ENCODE results near the gene HSPA14.
"Not testable (repeated sequence)": the region's sequence is repeated elsewhere in the genome, so short reads cannot be mapped to it uniquely, and the experiment has no call there.

The HSPA14 gene

DNA sequence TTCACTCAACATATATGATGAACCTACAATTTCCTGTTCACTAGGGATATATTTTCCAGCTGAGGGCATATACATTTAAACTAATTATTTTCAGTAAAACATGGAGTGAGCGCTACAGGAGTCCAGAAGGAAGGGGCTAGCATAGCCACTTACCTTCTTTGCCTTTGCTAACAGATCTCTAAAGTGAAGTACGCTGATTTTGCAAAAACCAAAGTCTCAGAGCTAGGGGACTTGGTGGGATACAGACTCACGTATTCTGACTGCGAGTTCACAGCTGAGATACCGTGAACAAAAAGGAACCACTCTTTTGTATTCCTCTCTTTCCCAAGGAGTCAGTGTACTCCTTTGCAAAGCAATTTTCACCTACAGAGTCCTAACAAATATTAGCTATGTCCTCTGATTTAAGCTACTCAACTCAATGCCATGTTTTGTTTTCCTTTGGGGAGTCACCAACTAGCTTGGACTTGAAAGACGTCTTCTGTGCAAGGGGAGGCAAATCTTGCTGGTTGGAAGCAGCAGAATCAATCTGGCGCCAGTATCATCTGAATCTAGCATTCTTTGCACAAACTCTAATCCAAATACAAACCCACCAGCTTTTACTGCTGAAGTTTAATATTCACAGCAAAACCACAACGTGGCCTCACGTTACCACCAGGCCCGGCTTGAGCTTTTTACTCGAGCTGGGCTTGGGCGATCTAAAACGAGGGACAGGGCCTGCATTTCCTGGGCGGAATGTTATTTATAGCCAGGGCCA is 926 bp upstream of the HSPA14 start:
- in situ Hi-C loops (cut with MboI; ENCODE audit: low sequenced_read_pairs): no loop called here

DNA sequence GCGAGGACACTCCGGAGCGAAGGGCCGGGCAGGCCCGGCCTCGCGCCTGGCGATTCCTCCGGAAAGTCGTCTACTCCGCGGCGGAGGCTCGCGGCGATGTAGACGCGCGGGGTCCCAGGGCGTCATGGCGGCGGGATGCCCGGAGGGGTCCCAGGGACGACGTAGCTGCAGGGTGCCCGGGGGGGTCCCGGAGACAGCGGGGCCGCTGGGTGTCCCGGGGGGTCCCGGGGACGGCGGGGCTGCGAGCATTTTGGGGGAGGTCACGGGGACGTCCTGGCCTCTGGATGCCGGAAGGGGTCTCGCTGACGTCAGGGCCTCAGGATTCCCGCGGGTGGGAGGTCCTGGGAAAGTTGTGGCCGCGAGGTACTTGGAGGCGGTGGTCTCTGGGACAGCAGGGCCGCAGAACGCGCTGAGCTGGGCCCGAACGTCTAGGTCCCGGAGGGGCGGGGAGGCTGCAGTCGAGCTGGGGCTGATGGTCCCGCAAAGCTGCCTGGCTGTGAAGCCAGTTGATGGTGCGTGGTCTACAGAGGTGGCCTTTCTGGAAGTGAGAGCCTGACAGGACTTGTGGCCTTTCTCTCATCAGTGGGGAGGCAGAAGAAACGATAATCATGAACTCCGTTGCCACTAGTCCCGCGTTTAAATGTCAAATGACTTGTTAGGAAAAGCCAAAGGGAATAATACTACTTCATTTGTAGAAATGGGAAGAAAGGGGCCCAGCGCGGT is 637 bp downstream of the HSPA14 start:
- in situ Hi-C loops (cut with MboI; ENCODE audit: low sequenced_read_pairs): no loop called here

DNA sequence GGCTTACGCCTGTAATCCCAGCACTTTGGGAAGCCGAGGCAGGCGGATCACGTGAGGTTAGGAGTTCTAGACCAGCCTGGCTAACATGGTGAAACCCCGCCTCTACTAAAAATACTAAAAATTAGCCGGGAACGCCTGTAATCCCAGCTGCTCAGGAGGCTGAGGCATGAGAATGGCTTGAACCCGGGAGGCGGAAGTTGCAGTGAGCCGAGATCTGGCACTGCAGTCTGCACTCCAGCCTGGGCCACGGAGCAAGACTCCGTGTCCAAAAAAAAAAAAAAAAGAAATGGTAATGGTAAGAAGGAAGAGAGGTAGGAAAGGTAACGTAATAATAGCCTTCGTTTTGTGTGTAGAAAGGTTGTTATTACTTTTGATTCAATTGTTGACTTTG is 1.2 kb downstream of the HSPA14 start:
- in situ Hi-C loops (cut with MboI; ENCODE audit: low sequenced_read_pairs): no loop called here

DNA sequence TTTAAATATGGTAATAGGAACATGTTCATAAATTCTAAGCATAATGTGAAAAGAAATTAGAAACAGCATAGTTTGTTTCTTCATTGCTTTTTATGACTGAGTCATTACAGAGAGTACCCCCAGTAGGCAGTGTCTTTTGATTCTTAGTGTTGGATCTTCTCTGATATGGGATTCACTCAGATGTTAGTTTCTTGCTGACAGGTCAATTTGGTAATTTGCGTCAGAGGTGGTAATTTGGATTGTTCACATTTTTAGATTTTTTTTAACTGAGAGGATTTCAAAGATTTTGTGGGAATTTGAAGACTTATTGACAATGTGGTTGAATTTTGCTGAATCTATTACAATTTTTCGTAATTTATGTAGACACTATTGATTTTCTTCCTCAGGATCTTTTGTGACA is 2.1 kb downstream of the HSPA14 start:
- in situ Hi-C loops (cut with MboI; ENCODE audit: low sequenced_read_pairs): no loop called here

DNA sequence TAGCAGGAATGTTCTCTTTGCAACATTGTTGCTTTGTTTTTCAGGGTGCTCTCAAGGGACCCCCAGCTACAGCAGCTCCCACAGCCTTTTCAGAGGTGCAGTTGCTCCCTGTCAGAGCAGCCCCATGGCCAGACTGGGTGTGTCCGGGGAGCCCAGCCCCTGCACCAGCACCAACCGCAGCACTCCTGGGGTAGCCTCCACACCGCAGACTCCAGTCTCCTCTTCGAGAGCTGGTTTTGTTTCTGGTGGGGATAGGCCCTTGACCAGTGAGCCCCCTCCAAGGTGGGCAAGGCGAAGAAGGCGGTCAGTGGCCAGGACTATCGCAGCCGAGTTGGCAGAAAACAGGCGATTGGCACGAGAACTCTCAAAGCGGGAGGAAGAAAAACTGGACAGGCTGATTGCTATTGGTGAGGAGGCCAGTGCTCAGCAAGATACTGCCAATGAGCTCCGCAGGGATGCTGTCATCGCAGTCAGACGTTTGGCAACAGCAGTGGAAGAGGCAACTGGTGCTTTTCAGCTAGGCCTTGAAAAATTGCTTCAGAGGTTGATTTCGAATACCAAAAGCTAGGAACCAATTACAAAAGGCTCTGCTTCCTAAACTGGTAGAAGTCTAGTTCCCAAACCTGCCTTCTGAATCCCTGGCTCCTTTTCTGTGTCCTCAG is 5.4 kb downstream of the HSPA14 start:
- in situ Hi-C loops (cut with MboI; ENCODE audit: low sequenced_read_pairs): no loop called here

DNA sequence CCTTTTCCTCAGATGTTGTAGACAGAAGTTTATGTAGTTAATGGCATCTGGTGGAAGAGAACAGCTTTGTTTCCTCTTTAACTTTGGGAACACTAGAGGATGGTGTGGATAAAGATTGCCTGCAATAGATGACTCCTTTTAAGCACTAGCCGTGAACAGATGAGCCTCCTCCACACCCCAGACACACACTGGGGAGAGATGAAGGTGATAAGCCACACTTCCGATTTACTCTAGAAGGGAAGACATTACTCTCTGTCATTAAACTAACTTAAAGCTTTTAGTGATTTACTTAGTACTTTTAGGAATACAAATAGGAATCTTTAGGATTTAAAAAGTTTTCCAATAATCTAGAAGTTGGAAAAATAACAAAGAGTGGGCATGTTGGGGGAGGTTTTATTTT is 6.8 kb downstream of the HSPA14 start:
- in situ Hi-C loops (cut with MboI; ENCODE audit: low sequenced_read_pairs): no loop called here

DNA sequence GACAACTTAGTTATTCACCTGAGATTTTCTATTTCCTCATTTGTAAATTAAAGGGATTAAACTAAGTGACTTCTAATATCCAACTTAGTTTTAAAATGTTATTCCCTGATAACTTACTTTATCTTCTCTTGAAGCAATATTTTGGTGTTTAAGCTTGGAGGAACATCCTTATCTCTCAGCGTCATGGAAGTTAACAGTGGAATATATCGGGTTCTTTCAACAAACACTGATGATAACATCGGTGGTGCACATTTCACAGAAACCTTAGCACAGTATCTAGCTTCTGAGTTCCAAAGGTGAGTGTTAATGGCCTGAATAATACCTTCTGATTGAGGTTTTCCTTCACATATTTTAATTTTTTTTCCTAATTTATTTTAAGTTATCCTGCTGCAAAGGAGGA is 14.1 kb downstream of the HSPA14 start:
- in situ Hi-C loops (cut with MboI; ENCODE audit: low sequenced_read_pairs): no loop called here

DNA sequence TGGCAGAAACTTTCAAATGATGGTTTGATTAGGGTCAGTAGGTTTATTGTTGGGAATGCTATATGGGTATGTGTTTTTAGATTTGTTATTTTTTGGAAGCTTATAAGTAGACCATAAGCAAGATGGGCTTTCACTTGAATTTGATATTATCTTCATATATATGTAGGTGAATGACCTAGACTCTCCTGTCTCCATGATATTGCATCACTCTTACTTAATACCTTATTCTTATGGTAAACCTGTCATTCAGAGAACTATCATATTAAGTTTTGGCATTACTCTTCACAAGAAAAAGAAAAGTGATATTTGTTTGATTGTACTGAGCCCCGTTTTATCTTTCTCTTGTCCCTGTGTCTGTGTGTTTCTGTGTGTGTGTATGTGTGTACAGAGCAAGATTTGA is 17.3 kb downstream of the HSPA14 start:
- in situ Hi-C loops (cut with MboI; ENCODE audit: low sequenced_read_pairs): no loop called here

DNA sequence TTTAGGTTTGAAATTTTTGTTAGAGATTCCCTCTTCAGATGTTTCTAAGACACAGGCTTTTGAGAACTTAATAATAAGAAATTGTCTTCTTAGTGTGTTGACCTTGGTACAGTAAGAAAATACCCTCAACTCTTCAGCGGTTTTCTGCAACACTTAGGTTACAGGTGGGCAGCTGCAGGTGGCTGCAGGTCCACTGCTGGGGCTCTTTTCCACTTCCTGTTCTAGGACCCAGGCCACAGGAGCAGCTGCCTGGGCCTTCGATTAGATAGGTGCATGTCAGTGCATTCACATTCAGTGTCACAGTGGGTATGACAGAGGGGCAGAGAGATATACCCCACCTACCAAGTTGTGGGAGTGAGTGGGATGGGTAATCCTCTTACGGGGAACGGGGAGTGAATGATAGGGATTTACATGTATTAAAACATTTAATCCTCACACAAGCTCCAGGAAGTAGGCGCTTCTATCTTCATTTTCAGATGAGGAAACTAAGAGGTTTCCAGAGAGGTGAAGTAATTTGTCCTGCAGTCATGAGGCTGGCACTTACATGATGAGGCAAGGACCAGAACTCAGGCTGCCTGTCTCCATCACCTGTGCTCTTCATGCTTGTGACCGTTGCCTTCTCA is 20.3 kb downstream of the HSPA14 start:
- in situ Hi-C loops (cut with MboI; ENCODE audit: low sequenced_read_pairs): no loop called here

DNA sequence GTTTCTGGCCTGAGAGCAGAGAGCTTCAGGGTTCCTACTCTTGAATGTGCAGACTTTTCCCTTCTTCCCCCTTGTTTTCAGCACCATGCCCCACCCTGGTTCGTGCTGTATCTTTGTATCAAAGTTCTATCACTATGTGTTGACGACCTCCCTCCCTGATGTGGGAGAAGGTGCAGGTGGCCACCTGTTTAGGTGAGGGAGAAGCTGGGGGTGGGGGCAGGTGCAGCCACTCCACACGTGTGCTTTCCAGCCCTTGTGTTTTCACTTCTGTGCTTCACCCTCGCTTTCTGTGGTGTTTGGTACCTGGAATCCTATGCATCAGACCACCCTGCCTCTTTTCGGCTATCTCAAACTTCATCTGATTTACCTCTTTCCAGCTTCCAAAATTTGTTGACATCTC is 20.9 kb downstream of the HSPA14 start:
- in situ Hi-C loops (cut with MboI; ENCODE audit: low sequenced_read_pairs): no loop called here

DNA sequence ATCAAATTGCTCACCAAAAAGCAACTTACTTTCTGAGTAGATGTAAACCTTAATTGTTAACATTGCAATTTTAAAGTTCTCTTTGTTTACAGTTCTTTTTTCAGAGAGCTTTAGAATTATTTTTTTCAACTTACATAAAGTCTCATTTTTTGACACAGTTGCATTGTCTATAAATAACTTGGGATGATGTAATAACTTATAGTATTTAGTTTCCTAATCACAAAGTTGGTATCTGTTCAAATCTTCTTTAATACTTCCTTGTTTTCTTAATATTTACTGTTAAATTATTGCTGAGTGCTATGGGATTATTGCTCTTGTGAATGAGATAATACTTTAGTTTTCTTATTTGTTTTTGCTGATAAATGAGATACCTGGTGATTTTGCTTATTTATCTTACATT is 21.7 kb downstream of the HSPA14 start:
- in situ Hi-C loops (cut with MboI; ENCODE audit: low sequenced_read_pairs): no loop called here

DNA sequence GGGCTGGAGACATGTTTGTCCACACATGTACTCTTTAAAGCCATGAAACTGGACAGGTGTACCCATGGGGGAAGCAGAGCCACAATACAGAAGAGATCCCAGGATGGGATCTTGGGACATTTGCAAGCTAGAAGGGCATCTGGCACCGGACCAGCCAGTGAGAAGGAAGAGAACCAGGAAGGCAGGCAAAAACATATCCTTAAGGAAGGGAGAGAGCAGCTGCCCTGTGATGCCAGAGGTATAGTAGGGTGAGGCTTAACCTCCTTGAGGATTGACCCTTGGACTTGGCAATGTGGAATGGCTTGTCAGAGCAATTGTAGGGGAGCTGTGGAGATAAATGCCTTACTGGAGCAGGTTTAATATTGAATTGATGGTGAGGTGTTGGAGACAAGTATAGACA is 22.7 kb downstream of the HSPA14 start:
- in situ Hi-C loops (cut with MboI; ENCODE audit: low sequenced_read_pairs): no loop called here

DNA sequence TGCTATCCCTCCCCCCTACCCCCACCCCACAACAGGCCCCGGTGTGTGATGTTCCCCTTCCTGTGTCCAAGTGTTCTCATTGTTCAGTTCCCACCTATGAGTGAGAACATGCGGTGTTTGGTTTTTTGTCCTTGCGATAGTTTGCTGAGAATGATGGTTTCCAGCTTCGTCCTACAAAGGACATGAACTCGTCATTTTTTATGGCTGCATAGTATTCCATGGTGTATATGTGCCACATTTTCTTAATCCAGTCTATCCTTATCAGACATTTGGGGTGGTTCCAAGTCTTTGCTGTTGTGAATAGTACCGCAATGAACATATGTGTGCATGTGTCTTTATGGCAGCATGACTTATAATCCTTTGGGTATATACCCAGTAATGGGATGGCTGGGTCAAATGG is 26.4 kb downstream of the HSPA14 start:
- in situ Hi-C loops (cut with MboI; ENCODE audit: low sequenced_read_pairs): not testable (repeated sequence)

DNA sequence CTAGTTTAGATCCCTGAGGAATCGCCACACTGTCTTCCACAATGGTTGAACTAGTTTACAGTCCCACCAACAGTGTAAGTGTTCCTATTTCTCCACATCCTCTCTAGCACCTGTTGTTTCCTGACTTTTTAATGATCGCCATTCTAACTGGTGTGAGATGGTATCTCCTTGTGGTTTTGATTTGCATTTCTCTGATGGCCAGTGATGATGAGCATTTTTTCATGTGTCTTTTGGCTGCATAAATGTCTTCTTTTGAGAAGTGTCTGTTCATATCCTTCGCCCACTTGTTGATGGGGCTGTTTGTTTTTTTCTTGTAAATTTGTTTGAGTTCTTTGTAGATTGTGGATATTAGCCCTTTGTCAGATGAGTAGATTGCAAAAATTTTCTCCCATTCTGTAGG is 26.8 kb downstream of the HSPA14 start:
- in situ Hi-C loops (cut with MboI; ENCODE audit: low sequenced_read_pairs): not testable (repeated sequence)

DNA sequence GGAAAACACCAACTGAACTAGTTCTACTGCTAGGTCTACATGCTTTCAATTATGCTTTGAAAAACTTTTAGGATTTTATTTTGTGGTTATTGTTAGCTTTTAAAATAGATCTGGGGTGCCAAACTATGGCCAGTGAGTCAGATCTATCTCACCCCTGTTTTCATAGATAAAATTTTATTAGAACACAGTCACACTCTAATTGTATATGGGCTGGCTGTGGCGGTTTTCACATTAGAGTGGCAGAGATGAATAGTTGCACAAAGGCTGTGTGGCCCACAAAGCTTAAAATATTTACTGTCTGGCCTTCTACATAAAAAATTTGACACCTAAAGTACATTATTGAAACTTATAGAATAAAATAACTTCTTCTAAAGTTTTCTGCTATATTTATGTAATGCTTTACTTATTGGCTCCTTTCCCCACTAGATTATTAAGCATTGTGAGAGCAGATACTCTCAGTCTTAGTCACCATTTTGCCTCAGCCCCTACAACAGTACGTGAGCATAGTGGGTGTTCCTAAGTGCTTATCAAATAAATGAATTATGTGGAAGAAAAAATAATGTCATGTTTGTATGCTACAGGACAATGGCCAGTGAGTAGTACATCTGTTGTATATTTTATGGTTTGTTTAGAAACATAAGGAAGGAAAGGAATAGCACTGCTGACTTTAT is 35.1 kb downstream of the HSPA14 start:
- in situ Hi-C loops (cut with MboI; ENCODE audit: low sequenced_read_pairs): no loop called here

DNA sequence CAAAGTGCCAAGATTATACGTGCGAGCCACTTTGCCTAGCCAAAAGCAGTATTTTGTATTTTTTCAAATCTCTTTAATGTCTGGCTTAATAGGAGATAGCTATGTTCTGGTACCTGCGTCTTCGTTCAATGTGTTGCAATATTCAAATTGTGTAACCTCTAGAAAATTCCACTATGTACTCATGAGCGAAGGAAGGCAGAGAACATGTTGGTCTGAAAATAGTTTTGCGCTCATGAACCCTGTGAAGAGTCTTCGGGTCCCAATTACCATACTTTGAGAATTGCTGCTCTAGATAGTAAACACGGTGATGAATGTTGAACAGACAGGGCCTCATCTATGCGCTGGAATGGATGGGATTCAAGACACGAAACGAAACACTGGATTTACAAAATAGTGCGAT is 37.8 kb downstream of the HSPA14 start:
- in situ Hi-C loops (cut with MboI; ENCODE audit: low sequenced_read_pairs): no loop called here

DNA sequence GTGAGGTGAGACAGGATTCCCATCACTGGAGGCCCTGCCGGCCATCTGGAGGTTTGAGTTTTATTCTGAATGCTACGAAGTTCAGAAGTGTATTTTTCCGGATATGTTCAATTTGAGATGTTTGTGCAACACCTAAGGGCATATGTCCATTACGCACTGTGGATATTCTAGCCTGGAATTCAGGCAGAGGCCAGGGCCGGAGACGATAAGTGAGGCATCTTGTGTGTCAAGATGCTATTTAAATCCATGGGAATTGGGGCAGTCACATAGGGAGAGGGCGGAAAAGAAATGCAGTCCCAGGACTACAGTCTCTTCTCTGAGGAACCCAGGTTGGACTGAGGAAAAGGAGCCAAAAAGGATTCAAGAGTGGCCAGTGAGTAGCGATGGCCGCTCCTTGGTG is 38.7 kb downstream of the HSPA14 start:
- in situ Hi-C loops (cut with MboI; ENCODE audit: low sequenced_read_pairs): no loop called here

DNA sequence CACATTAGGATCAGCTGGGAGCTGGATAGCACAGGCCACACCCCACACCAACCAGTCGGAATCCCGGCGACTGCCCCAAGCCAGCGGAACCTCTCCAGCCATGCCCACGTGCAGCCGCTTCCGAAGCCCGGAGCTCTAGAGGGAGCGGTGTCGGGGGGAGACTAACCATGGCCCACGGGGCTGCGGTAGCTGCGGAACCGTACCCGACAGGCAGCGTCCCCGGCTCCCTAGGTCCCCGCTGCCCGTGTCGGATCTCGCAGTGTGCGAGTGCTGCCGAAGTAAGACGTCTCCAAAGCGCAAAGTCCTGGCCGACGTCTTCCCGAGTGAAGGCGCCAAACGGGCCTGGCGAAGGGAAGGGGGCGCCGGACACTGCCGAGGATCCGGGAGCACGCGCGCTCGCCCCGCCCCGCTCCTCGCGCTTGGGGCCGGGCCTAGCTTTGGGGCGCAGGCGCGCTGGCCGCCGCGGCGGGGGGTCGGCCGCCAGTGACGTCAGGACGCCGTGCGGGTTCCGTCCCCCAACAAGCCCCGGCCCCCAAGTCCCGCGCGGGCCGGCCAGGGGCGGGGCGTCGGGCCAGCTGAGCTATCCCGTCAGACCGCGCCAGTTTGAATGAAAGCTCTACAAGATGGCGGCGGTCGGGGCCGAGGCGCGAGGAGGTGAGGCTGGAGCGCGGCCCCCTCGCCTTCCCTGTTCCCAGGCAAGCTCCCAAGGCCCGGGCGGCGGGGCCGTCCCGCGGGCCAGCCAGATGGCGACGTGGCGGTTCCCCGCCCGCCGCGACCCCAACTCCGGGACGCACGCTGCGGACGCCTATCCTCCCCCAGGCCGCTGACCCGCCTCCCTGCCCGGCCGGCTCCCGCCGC is 40.4 kb downstream of the HSPA14 start, which contains the start of gene SUV39H2:
SUV39H2 (plus strand) TSS at position 601 of the 858 bp plus-strand sequence; CDS start at position 624, 23 bp downstream.
- in situ Hi-C loops (cut with MboI; ENCODE audit: low sequenced_read_pairs): no loop called here

DNA sequence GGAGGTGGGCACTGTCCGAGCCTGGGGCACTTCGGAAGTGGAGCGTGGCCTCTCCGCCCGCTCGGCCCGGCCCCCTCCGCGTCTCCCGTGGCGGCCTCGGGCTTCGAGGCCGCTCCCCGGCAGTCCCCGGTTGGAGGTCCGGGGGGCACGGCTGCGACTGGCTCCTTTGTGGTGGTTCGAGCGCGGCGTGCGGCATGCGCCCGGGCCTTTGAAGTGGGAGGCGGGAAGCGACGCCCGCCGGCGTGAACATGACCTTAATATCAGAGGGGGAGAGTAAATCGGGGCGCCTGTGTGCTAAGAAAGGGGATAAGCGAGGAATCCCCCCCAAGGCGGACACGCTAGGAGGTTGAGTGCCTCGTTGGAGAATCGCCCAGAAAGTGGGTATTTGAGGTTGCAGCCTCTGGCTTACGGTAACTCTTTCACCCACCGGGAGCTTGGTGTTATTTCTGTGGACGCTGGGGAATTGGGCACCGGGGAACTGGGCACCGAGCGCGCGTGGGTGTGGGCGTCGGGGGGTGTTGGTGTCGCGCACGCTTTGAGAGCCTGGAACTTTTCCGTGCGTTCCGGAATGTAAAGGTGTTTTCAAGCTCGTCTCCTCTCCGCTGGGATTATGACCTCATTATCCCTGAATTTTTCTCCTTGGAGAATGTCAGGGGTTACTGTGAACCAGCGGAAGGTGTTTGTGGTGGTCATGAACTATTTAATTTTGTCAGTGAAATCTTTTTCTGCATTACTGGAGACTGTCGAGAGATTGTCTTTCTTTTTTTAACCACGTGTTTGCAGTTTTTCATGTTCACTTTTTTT is 41.2 kb downstream of the HSPA14 start:
- in situ Hi-C loops (cut with MboI; ENCODE audit: low sequenced_read_pairs): no loop called here

DNA sequence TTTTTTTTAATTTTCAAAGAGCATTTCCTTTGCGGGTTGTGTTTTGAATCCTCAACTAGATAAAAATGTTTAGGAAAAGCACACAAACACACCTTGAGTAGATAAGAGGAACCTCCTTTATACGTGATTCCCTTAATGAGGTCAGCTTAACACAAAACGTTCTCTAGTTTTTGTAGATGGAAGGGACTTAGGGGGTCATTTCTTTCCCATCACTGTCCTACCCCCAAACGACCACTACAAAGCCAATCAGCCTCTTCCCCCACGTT is 41.8 kb downstream of the HSPA14 start:
- in situ Hi-C loops (cut with MboI; ENCODE audit: low sequenced_read_pairs): no loop called here

Measured in hTERT RPE-1 (cell line).